WTC11 (cell line): Measurements from ENCODE around the gene F13A1. TPM values are rescaled to one million over a fixed set of nuclear protein-coding genes. Genes with fewer than 3 reads are reported as not detected.

Source experiments
- ATAC-seq: fragments of 200-7000 bp; cut with Tn5 transposase; 2 replicates; pipeline ENCODE4 v1.10.0; 2021; ENCODE audit warnings: mild to moderate bottlenecking, moderate library complexity
- CTCF ChIA-PET: fragments of 300-600 bp; sonication (Branson Sonifier 250); formaldehyde crosslinking; loops from one replicate; lab custom pipeline; 2021; ENCODE audit warnings: antibody characterized with exemption; lab: Charles Lee
- POLR2A ChIA-PET: fragments of 350-600 bp; sonication (Branson Sonifier 250); formaldehyde crosslinking; loops from one replicate; lab custom pipeline; 2021; ENCODE audit warnings: antibody characterized with exemption; lab: Charles Lee
- DNase-seq: peaks from one replicate; pipeline ENCODE4 v3.0.0; 2021; ENCODE audit warnings: low spot score
- H3K27ac Mint-ChIP-seq: 2 replicates; pipeline ENCODE4 v1.8.0; 2021; ENCODE audit warnings: mixed read lengths
- H3K27me3 Mint-ChIP-seq: 2 replicates; pipeline ENCODE4 v1.8.0; 2021; ENCODE audit warnings: low read depth, mild to moderate bottlenecking, moderate library complexity, mixed read lengths
- H3K36me3 Mint-ChIP-seq: 2 replicates; pipeline ENCODE4 v1.8.0; 2021; ENCODE audit warnings: mixed read lengths
- H3K4me1 Mint-ChIP-seq: 2 replicates; pipeline ENCODE4 v1.8.0; 2022; ENCODE audit warnings: mixed read lengths
- H3K4me3 Mint-ChIP-seq: 2 replicates; pipeline ENCODE4 v1.8.0; 2021; ENCODE audit warnings: mild to moderate bottlenecking, moderate library complexity, mixed read lengths
- H3K9me3 Mint-ChIP-seq: 2 replicates; pipeline ENCODE4 v1.8.0; 2021; ENCODE audit warnings: mixed read lengths
- ATF1 ChIP-seq: sonication (generic); formaldehyde crosslinking; IDR thresholded peaks from 2 replicates; pipeline ENCODE4 v1.8.1; 2023; ENCODE audit warnings: mild to moderate bottlenecking, moderate library complexity, missing genetic modification reagents
- CREB1 ChIP-seq: sonication (generic); formaldehyde crosslinking; IDR thresholded peaks from 2 replicates; pipeline ENCODE4 v1.8.0; 2023; ENCODE audit warnings: mild to moderate bottlenecking, missing genetic modification reagents
- CREM ChIP-seq: sonication (generic); formaldehyde crosslinking; IDR thresholded peaks from 2 replicates; pipeline ENCODE4 v1.8.1; 2022; ENCODE audit warnings: mild to moderate bottlenecking, missing genetic modification reagents, moderate library complexity
- ETV6 ChIP-seq: sonication (generic); formaldehyde crosslinking; IDR thresholded peaks from 2 replicates; pipeline ENCODE4 v1.8.1; 2022; ENCODE audit warnings: mild to moderate bottlenecking, missing genetic modification reagents
- FOXJ3 ChIP-seq: sonication (generic); formaldehyde crosslinking; IDR thresholded peaks from 2 replicates; pipeline ENCODE4 v1.9.0; 2021; ENCODE audit warnings: missing genetic modification reagents, mild to moderate bottlenecking, borderline replicate concordance
- HMGA2 ChIP-seq: fragments of 250-450 bp; sonication (Bioruptor Pico); IDR thresholded peaks from 2 replicates; pipeline ENCODE4 v1.4.0; 2021; ENCODE audit warnings: mild to moderate bottlenecking, moderate library complexity
- JUN ChIP-seq: sonication (generic); formaldehyde crosslinking; IDR thresholded peaks from 2 replicates; pipeline ENCODE4 v1.8.0; 2023; ENCODE audit warnings: mild to moderate bottlenecking, missing genetic modification reagents
- NR2C2 ChIP-seq: sonication (generic); formaldehyde crosslinking; IDR thresholded peaks from 2 replicates; pipeline ENCODE4 v1.8.0; 2022; ENCODE audit warnings: mild to moderate bottlenecking, missing genetic modification reagents
- TEAD1 ChIP-seq: sonication (generic); formaldehyde crosslinking; IDR thresholded peaks from 2 replicates; pipeline ENCODE4 v1.8.0; 2022; ENCODE audit warnings: mild to moderate bottlenecking, missing genetic modification reagents
- ZNF219 ChIP-seq: sonication (generic); formaldehyde crosslinking; IDR thresholded peaks from 2 replicates; pipeline ENCODE4 v1.8.0; 2023; ENCODE audit warnings: missing genetic modification reagents, mild to moderate bottlenecking, borderline replicate concordance
- ZNF232 ChIP-seq: sonication (generic); formaldehyde crosslinking; IDR thresholded peaks from 2 replicates; pipeline ENCODE4 v1.8.0; 2022; ENCODE audit warnings: mild to moderate bottlenecking, missing genetic modification reagents
- ZNF317 ChIP-seq: sonication (generic); formaldehyde crosslinking; IDR thresholded peaks from 2 replicates; pipeline ENCODE4 v1.8.1; 2023; ENCODE audit warnings: low read depth, mild to moderate bottlenecking, moderate library complexity, missing genetic modification reagents, borderline replicate concordance
- total RNA-seq: library from RNA; stranded (reverse); gene quantifications from 3 replicates; pipeline ENCODE4 v1.2.3, GENCODE V29; 2021
- TF ChIP-seq, protein P1 (sequence below): sonication (generic); formaldehyde crosslinking; IDR thresholded peaks from 2 replicates; pipeline ENCODE4 v1.8.0; 2022; ENCODE audit warnings: mild to moderate bottlenecking, missing genetic modification reagents
- TF ChIP-seq, protein P2 (sequence below): sonication (generic); formaldehyde crosslinking; conservative IDR thresholded peaks from 2 replicates; pipeline ENCODE4 v1.8.1; 2022; ENCODE audit warnings: mild to moderate bottlenecking, missing genetic modification reagents
- TF ChIP-seq, protein P3 (sequence below): fragments of 250-450 bp; sonication (Bioruptor Pico); conservative IDR thresholded peaks from 2 replicates; pipeline ENCODE4 v1.9.0; 2021; ENCODE audit warnings: mild to moderate bottlenecking
- TF ChIP-seq, protein P4 (sequence below): sonication (generic); formaldehyde crosslinking; IDR thresholded peaks from 2 replicates; pipeline ENCODE4 v1.8.0; 2022; ENCODE audit warnings: mild to moderate bottlenecking, missing genetic modification reagents
- TF ChIP-seq, protein P5 (sequence below): fragments of 250-450 bp; sonication (Bioruptor Pico); IDR thresholded peaks from 2 replicates; pipeline ENCODE4 v1.8.0; 2021; ENCODE audit warnings: mild to moderate bottlenecking
- TF ChIP-seq, protein P6 (sequence below): sonication (generic); formaldehyde crosslinking; IDR thresholded peaks from 2 replicates; pipeline ENCODE4 v1.8.1; 2023; ENCODE audit warnings: mild to moderate bottlenecking, missing genetic modification reagents
- TF ChIP-seq, protein P7 (sequence below): sonication (generic); formaldehyde crosslinking; IDR thresholded peaks from 2 replicates; pipeline ENCODE4 v1.8.1; 2023; ENCODE audit warnings: mild to moderate bottlenecking, missing genetic modification reagents, moderate library complexity
- TF ChIP-seq, protein P8 (sequence below): sonication (generic); formaldehyde crosslinking; IDR thresholded peaks from 2 replicates; pipeline ENCODE4 v1.8.1; 2023; ENCODE audit warnings: mild to moderate bottlenecking, moderate library complexity, missing genetic modification reagents
- TF ChIP-seq, protein P9 (sequence below): fragments of 200-600 bp; IDR thresholded peaks from 2 replicates; pipeline ENCODE4 v1.8.0; 2022; ENCODE audit warnings: antibody characterized with exemption

Gene F13A1
- total RNA-seq, 1 experiment from 2014 or later = 1.0 TPM

DNA sequence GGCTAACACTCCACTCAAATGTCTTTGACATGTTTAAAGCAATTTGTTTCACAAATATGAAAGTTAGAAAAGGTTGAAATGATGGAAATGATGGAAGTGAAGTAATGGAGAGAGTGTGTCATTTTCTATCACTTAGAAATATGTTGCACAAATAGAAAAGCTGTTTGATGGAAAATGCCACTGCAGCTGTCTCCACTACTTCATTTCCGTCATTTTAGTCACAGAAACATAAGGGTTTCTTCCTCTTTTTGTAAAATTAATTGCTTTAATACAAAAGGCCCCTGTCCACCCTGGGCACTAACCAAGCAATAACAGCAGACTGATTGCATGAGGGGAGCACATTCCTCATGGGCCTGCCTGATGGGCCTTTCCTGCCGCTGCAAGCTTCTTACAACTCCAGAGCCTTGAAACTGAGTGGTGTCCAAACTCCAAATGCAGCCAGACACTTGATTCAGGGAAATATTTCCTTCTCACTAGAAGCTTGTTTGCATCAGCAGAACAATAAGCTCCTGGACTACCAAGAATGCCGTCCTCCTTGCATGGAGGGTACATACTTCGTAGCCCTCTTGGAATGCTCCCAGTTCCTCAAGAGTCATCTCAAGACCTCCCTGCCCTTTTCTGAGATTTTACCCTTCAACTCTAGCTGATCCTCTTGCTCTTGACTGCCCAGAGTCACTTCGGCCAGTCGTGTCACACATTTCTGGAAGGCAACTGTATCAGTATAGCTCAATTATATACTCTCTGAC is 36.1 kb downstream of the F13A1 start:
- no peak for ATAC-seq
- POLR2A ChIA-PET = no interaction called here
- TF ChIP-seq HMGA2 (CRISPR knock-in tag) = no peak
- no peak for TF ChIP-seq ATF1 (CRISPR knock-in tag)
- no peak for TF ChIP-seq FOXJ3 (CRISPR knock-in tag)
- TF ChIP-seq, protein P1, sequence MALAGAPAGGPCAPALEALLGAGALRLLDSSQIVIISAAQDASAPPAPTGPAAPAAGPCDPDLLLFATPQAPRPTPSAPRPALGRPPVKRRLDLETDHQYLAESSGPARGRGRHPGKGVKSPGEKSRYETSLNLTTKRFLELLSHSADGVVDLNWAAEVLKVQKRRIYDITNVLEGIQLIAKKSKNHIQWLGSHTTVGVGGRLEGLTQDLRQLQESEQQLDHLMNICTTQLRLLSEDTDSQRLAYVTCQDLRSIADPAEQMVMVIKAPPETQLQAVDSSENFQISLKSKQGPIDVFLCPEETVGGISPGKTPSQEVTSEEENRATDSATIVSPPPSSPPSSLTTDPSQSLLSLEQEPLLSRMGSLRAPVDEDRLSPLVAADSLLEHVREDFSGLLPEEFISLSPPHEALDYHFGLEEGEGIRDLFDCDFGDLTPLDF (CRISPR knock-in tag) = no peak
- TF ChIP-seq NR2C2 (CRISPR knock-in tag) = no peak
- TF ChIP-seq, protein P2, sequence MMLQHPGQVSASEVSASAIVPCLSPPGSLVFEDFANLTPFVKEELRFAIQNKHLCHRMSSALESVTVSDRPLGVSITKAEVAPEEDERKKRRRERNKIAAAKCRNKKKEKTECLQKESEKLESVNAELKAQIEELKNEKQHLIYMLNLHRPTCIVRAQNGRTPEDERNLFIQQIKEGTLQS = no peak
- no peak for TF ChIP-seq TEAD1
- TF ChIP-seq, protein P3, sequence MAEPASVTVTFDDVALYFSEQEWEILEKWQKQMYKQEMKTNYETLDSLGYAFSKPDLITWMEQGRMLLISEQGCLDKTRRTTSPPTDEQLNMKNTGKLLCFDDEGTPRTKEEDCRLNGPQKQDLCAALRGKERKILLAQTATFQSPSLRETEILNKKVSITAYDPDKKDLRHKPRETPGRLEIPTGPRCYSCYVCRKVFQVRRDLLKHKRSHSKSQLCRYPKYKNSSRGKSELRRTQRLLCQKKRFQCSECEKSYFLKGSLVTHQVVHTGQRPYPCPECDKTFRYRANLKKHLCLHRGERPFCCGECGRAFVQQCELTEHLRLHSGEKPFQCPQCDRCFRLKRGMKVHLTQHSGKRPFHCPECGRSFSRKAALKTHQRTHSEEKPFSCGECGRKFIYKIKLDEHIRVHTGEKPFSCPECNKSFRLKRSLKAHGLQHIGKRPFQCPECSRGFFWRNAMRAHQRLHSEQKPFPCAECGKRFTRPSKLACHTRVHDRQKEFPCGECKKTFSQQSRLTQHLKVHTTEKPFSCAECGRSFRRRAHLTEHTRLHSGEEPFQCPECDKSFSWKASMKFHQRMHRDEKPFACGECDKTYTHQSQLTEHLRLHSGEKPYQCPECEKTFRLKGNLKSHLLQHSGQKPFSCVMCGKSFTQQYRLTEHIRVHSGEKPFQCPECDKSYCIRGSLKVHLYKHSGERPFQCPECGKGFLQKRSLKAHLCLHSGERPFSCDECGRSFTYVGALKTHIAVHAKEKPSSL (CRISPR knock-in tag) = no peak
- TF ChIP-seq, protein P4, sequence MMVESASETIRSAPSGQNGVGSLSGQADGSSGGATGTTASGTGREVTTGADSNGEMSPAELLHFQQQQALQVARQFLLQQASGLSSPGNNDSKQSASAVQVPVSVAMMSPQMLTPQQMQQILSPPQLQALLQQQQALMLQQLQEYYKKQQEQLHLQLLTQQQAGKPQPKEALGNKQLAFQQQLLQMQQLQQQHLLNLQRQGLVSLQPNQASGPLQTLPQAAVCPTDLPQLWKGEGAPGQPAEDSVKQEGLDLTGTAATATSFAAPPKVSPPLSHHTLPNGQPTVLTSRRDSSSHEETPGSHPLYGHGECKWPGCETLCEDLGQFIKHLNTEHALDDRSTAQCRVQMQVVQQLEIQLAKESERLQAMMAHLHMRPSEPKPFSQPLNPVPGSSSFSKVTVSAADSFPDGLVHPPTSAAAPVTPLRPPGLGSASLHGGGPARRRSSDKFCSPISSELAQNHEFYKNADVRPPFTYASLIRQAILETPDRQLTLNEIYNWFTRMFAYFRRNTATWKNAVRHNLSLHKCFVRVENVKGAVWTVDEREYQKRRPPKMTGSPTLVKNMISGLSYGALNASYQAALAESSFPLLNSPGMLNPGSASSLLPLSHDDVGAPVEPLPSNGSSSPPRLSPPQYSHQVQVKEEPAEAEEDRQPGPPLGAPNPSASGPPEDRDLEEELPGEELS (CRISPR knock-in tag) = no peak
- TF ChIP-seq CREB1 (CRISPR knock-in tag) = no peak
- no peak for TF ChIP-seq JUN (CRISPR knock-in tag)
- TF ChIP-seq, all 79 proteins: peak for 0

DNA sequence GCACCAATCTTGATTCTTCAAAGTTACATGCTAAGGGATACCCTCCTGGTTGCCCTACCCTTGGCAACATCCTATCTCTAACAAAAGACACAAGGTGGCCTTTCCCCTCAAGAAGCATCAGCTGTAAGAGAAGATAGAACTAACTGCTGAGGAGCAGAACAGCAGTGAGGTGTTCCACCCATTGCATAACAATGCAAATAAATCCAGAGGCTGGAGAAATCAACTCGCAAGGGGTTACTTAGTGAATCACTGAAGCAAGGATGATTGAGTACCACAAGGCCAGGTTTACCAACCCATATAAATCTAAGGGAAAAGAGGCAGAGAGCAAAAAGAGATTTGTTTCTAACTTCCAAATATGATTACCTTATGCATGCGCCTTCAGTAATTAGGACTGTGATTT is 36.7 kb downstream of the F13A1 start:
- ATAC-seq = no peak
- TF ChIP-seq, protein P5, sequence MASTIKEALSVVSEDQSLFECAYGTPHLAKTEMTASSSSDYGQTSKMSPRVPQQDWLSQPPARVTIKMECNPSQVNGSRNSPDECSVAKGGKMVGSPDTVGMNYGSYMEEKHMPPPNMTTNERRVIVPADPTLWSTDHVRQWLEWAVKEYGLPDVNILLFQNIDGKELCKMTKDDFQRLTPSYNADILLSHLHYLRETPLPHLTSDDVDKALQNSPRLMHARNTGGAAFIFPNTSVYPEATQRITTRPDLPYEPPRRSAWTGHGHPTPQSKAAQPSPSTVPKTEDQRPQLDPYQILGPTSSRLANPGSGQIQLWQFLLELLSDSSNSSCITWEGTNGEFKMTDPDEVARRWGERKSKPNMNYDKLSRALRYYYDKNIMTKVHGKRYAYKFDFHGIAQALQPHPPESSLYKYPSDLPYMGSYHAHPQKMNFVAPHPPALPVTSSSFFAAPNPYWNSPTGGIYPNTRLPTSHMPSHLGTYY (CRISPR knock-in tag) = no peak
- TF ChIP-seq ZNF219 (CRISPR knock-in tag) = no peak
- TF ChIP-seq, protein P6, sequence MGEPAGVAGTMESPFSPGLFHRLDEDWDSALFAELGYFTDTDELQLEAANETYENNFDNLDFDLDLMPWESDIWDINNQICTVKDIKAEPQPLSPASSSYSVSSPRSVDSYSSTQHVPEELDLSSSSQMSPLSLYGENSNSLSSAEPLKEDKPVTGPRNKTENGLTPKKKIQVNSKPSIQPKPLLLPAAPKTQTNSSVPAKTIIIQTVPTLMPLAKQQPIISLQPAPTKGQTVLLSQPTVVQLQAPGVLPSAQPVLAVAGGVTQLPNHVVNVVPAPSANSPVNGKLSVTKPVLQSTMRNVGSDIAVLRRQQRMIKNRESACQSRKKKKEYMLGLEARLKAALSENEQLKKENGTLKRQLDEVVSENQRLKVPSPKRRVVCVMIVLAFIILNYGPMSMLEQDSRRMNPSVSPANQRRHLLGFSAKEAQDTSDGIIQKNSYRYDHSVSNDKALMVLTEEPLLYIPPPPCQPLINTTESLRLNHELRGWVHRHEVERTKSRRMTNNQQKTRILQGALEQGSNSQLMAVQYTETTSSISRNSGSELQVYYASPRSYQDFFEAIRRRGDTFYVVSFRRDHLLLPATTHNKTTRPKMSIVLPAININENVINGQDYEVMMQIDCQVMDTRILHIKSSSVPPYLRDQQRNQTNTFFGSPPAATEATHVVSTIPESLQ (CRISPR knock-in tag) = no peak
- TF ChIP-seq, protein P7, sequence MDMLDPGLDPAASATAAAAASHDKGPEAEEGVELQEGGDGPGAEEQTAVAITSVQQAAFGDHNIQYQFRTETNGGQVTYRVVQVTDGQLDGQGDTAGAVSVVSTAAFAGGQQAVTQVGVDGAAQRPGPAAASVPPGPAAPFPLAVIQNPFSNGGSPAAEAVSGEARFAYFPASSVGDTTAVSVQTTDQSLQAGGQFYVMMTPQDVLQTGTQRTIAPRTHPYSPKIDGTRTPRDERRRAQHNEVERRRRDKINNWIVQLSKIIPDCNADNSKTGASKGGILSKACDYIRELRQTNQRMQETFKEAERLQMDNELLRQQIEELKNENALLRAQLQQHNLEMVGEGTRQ (CRISPR knock-in tag) = no peak
- TF ChIP-seq CREM = no peak
- TF ChIP-seq ETV6 (CRISPR knock-in tag) = no peak
- TF ChIP-seq, protein P8, sequence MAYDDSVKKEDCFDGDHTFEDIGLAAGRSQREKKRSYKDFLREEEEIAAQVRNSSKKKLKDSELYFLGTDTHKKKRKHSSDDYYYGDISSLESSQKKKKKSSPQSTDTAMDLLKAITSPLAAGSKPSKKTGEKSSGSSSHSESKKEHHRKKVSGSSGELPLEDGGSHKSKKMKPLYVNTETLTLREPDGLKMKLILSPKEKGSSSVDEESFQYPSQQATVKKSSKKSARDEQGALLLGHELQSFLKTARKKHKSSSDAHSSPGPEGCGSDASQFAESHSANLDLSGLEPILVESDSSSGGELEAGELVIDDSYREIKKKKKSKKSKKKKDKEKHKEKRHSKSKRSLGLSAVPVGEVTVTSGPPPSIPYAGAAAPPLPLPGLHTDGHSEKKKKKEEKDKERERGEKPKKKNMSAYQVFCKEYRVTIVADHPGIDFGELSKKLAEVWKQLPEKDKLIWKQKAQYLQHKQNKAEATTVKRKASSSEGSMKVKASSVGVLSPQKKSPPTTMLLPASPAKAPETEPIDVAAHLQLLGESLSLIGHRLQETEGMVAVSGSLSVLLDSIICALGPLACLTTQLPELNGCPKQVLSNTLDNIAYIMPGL = no peak
- TF ChIP-seq, protein P9, sequence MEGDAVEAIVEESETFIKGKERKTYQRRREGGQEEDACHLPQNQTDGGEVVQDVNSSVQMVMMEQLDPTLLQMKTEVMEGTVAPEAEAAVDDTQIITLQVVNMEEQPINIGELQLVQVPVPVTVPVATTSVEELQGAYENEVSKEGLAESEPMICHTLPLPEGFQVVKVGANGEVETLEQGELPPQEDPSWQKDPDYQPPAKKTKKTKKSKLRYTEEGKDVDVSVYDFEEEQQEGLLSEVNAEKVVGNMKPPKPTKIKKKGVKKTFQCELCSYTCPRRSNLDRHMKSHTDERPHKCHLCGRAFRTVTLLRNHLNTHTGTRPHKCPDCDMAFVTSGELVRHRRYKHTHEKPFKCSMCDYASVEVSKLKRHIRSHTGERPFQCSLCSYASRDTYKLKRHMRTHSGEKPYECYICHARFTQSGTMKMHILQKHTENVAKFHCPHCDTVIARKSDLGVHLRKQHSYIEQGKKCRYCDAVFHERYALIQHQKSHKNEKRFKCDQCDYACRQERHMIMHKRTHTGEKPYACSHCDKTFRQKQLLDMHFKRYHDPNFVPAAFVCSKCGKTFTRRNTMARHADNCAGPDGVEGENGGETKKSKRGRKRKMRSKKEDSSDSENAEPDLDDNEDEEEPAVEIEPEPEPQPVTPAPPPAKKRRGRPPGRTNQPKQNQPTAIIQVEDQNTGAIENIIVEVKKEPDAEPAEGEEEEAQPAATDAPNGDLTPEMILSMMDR = no peak
- no peak for TF ChIP-seq ZNF317 (CRISPR knock-in tag)
- TF ChIP-seq ZNF232 (CRISPR knock-in tag) = no peak

More for the DNA sequence above, 36.1 kb downstream of the F13A1 start:
- Mint-ChIP-seq H3K9me3 (no peaks in the 10 kb centered on the region), H3K4me3 (no peak overlapping the region), H3K27me3 (no peaks in the 10 kb centered on the region; the same call in 1 of the 2 replicates), H3K36me3 (no peaks in the 10 kb centered on the region), H3K27ac (no peak overlapping the region), H3K4me1 (peaks cover 2% of the 10 kb centered on the region; the same call in 1 of the 2 replicates)
- DNase-seq = no peak
- CTCF ChIA-PET = no interaction called here

More for the DNA sequence above, 36.7 kb downstream of the F13A1 start:
- ChIA-PET CTCF (no interaction called here), POLR2A (no interaction called here)
- Mint-ChIP-seq H3K4me3 (no peak overlapping the region), H3K27me3 (no peaks in the 10 kb centered on the region; the same call in 1 of the 2 replicates), H3K36me3 (no peaks in the 10 kb centered on the region), H3K27ac (no peak overlapping the region), H3K4me1 (peaks cover 2% of the 10 kb centered on the region; the same call in 1 of the 2 replicates), H3K9me3 (no peaks in the 10 kb centered on the region)
- no peak for DNase-seq
